GM19023 (cell line): ENCODE measurements around the gene FZD4.

Experiments used
- ATAC-seq: cut with Tn5 transposase; IDR thresholded peaks from one replicate; pipeline ENCODE4 v1.9.1; 2021; ENCODE audit warnings: mild to moderate bottlenecking, moderate library complexity; ENCODE audit not compliant: unreplicated experiment

The FZD4 gene

DNA sequence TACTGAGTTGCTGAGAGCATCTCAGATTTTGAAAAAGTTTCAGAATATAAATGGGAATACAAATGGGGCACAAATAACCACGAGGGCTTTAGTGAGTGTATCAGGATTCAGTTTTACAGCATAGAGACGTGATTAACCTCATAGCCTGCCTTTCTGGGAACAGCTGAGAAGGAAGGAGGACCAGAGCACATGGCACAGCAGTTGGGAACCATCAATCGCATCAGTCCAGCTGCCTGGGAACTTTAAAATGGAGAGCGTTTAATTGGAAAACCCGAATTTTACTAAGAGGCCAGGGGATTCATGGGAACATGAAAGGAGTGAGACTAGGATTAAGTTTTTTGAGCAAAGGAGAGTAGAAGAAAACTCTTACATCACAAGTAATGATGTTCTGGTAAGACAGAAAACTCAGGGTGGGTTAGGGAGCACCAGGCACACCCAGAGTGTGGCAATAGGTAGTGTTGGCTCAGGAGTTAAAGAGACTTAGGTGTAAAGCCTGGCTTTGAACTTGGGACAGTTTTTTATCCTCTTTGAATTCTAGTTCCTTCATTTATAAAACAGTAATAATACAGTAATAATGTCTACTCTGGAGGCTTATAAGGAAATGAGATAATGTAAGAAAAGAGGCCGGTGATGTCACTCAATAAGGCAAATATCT, 40.2 kb downstream of the FZD4 start:
- ATAC-seq = no peak

- no peak for ATAC-seq
Measured at GRCh38 chr11:86912238-86912637, 43.0 kb downstream of the FZD4 start.

DNA sequence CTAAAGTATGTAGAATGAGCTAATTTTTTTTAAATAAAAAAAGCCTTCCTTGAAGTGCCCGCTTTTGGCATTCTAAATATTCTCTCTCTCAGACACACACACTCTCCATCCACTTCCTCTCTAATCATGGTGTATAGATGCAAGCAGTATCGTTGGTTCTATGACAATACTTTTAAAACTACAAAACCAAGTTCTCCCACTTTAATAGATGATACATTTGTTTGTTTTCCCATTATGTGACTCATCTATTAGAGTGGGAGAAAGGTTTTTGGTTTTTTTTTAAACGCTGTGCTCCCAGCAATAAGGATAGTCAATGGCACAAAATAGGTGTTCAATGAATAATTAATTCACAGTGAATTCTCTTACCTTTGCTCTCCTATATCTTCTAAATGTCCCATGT, 44.6 kb downstream of the FZD4 start:
- no peak for ATAC-seq

DNA sequence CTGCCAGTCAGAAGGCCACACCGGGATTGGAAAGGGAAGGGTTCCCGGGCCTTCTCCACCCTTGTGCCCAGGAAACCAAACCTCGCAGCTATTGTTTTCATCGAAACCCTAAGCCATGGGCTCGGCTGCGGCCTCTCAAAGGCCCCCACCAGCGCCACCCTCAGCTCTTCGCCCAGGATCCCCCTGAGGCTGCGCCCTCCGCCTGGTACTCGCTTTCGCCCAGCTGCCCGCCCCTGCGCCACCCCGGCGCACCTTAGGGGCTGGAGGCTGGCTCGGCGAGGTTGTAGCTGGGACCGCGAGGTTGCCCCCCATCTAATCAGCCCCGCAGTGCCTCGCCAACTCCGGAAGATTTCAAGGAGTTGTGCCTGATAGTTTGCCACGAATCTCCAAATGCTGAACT, 49.0 kb downstream of the FZD4 start:
- no peak for ATAC-seq

- ATAC-seq = no peak
Measured at GRCh38 chr11:86905252-86905651, 49.9 kb downstream of the FZD4 start.

- no peak for ATAC-seq
Measured at GRCh38 chr11:86904001-86904400, 51.2 kb downstream of the FZD4 start.

DNA sequence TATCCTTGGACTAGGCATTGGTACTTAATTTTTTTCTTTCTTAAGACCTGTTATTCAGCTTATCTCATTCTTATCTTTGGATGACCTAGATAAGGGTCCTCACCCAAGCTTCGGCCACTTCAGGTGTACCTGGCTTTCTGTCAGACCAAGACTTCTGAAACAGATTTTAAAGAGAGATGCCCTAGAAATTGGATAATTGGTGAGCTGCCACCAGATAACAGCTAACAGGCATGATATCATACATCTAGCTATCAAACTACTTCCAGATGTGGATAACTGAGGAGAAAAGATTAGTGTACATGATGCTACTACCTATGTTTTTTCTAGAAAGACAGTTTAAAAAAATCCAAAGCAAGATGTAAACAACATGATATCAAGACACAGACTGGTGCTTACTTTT, 52.9 kb downstream of the FZD4 start:
- no peak for ATAC-seq

DNA sequence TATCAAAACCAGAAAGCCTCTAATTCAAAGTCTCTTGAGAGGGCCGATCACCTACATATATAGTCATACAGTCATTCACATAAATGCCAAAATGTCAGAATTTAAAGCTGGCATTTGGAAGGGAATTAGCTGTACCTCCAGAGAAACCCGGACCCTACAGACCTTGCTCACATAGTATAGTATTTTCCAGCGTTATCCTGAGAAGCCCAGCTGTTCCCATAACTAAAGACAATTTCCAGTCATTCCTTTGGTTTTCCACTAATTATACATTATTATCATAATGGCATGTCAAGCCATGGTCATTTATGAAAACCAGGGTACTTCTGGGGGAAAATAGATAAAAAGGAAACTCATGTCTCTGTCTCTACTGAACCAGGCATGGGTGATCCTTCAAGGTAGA, 53.6 kb downstream of the FZD4 start:
- no peak for ATAC-seq

DNA sequence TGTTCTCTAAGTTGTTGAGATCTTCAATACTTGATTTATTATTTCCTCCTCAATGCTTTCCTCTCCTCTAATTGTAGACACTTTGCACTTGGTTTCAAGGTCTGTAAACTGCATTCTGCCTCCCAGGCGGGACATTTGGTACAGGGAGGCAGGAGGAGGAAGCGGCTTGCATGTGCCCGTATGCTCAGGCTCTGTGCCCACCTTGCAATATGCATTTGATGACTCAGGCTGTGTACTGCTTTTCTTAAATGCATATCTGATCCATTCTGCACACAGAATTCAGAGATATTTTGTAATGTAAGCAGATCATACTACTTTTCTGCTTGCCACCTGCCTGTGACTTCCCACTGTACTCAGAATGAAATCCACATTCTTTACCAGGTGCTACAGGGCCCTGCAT, 55.0 kb downstream of the FZD4 start:
- no peak for ATAC-seq

DNA sequence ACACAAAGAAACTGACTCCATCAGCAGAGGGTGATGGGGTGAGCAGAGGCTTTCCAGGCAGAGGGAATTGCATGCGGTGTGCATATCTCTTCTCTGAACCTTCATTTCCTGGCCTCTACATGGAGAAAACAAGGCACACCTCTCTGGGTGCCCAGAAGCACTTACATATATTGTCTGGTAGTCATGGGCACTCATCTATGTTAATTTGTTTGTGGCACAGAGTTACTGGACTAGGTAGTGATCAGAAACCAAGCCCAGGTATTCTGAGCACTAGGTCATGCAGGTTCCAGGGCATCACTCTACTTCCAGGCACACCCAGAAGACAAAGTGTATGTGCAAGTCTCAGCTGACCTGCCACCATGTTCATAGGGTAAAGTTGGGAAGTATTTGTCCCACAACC, 56.5 kb downstream of the FZD4 start:
- no peak for ATAC-seq

DNA sequence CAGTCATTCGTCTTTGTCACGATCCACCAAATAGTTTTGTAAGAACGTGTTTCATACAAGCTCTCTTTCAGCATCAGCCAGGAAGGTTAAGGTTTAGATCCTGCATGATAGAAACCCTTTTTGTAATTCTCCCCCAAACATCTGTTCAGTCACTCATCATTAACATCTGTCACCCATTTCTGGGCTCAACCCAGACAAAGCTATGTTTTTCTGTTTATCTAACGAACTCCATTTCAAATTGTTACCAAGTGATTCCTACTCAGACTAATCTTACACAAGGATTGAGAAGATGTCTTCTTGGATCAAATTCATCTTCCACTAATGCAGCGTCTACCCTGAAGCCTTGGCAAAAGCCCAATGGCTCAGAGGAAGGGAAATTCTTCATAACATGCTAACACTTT, 58.8 kb downstream of the FZD4 start:
- ATAC-seq = no peak
